GM18519 (cell line): Measurements from ENCODE around the gene RNF152.

ENCODE experiments used
- ATAC-seq: cut with Tn5 transposase; IDR thresholded peaks from one replicate; pipeline ENCODE4 v1.9.1; 2021; ENCODE audit warnings: mild to moderate bottlenecking, moderate library complexity; ENCODE audit not compliant: unreplicated experiment, low FRiP score

Gene RNF152

GRCh38 chr18:61894751-61895524 is 2.1 kb upstream of the RNF152 start:
- no peak for ATAC-seq

- ATAC-seq, result peak; percentile 73
Measured at GRCh38 chr18:61893971-61894750, 1.4 kb upstream of the RNF152 start.

GRCh38 chr18:61893309-61893970 is 633 bp upstream of the RNF152 start:
- ATAC-seq, result peak; percentile 3

GRCh38 chr18:61891894-61892293 is 913 bp downstream of the RNF152 start:
- no peak for ATAC-seq

- no peak for ATAC-seq
Measured at GRCh38 chr18:61891271-61891670, 1.5 kb downstream of the RNF152 start.

GRCh38 chr18:61890344-61890743 is 2.5 kb downstream of the RNF152 start:
- ATAC-seq, result no peak

- no peak for ATAC-seq
Measured at GRCh38 chr18:61889541-61889940, 3.3 kb downstream of the RNF152 start.

GRCh38 chr18:61888622-61889021 is 4.2 kb downstream of the RNF152 start:
- no peak for ATAC-seq

- no peak for ATAC-seq
Measured at GRCh38 chr18:61887838-61888237, 5.0 kb downstream of the RNF152 start.

- no peak for ATAC-seq
Measured at GRCh38 chr18:61883547-61883946, 9.3 kb downstream of the RNF152 start.

- no peak for ATAC-seq
Measured at GRCh38 chr18:61882296-61883004, 10.4 kb downstream of the RNF152 start.

- no peak for ATAC-seq
Measured at GRCh38 chr18:61876899-61877298, 15.9 kb downstream of the RNF152 start.

GRCh38 chr18:61870151-61870550 is 22.7 kb downstream of the RNF152 start:
- no peak for ATAC-seq

- no peak for ATAC-seq
Measured at GRCh38 chr18:61869636-61870035, 23.2 kb downstream of the RNF152 start.

GRCh38 chr18:61865466-61866175 is 27.2 kb downstream of the RNF152 start:
- no peak for ATAC-seq

GRCh38 chr18:61861372-61861771 is 31.4 kb downstream of the RNF152 start:
- no peak for ATAC-seq

GRCh38 chr18:61860302-61860701 is 32.5 kb downstream of the RNF152 start:
- no peak for ATAC-seq

GRCh38 chr18:61859113-61859512 is 33.7 kb downstream of the RNF152 start:
- no peak for ATAC-seq

GRCh38 chr18:61856678-61857077 is 36.1 kb downstream of the RNF152 start:
- ATAC-seq, result no peak
